Measurements from ENCODE around the gene PPIL6.

Gene PPIL6

DNA sequence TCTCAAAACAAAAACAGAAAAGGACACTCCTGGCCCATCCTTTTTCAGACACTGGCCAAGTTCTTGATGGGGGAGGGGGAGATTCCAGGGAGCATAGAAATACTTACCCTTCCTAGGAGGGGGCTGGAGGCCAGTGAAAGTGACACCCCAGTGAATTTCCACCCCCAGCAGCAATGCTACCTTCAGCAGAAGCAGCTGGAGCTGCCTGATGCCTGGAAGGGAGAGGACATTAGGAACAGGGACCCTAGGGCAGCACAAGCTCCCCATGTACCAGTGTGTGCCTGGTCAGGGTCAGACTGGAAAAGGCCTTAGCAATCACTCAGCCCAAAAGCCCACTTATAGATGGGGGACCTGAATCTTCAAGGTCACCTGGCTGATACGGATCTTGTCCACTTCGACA lies 12.7 kb upstream of the PPIL6 start:
- Histone ChIP-seq H2BK12ac (ENCODE audit: low read length in 2 of 2) (no peak overlapping the region), H2BK5ac (ENCODE audit: low read depth, low read length, poor library complexity, severe bottlenecking) (no peak overlapping the region), H3K27me3 (ENCODE audit: control insufficient read depth in 1 of 2, insufficient read depth in 1 of 2, low read length in 2 of 2) (no peaks in the 10 kb centered on the region), H2BK120ac (ENCODE audit: low read depth, low read length) (no peak overlapping the region), H3K79me1 (replicated peaks; ENCODE audit: low read length, poor library complexity, severe bottlenecking) (peaks cover 32% of the 10 kb centered on the region), H3K4me3 (ENCODE audit: insufficient read depth in 1 of 2, low read depth in 1 of 2, low read length in 2 of 2) (no peak overlapping the region), H4K8ac (ENCODE audit: low read length) (no peak overlapping the region), H3K14ac (ENCODE audit: low read length in 2 of 2) (no peak overlapping the region), H3K4me2 (ENCODE audit: low read length, poor library complexity, severe bottlenecking) (no peak overlapping the region), H3K27ac (ENCODE audit: low read length, poor library complexity, severe bottlenecking) (no peak overlapping the region), H3K9me3 (ENCODE audit: control insufficient read depth, low read length) (no peaks in the 10 kb centered on the region), H3K23ac (ENCODE audit: low read length in 2 of 2) (no peak overlapping the region), H3K4ac (ENCODE audit: low read depth in 1 of 2, low read length in 2 of 2) (no peak overlapping the region), H4K91ac (ENCODE audit: low read length) (no peak overlapping the region), H2BK15ac (ENCODE audit: low read depth, poor library complexity, severe bottlenecking) (no peak overlapping the region), H3K9ac (ENCODE audit: low read length) (no peak overlapping the region), H3K18ac (ENCODE audit: low read depth in 1 of 2, low read length in 2 of 2) (no peak overlapping the region), H3K36me3 (ENCODE audit: control insufficient read depth in 1 of 2, insufficient read depth in 2 of 2, low read depth in 1 of 2, low read length in 2 of 2) (peaks cover 31 to 49% of the 10 kb centered on the region in 2 experiments), H3K4me1 (ENCODE audit: control insufficient read depth, insufficient read depth, low read depth, low read length) (peaks cover 20% of the 10 kb centered on the region), H2AK5ac (ENCODE audit: low read length, severe bottlenecking) (no peak overlapping the region), H2AFZ (ENCODE audit: low read depth, low read length) (no peak overlapping the region)
- no peak for DNase-seq
- 100% methylated on average over 2 of the region's 2 CpGs for WGBS

DNA sequence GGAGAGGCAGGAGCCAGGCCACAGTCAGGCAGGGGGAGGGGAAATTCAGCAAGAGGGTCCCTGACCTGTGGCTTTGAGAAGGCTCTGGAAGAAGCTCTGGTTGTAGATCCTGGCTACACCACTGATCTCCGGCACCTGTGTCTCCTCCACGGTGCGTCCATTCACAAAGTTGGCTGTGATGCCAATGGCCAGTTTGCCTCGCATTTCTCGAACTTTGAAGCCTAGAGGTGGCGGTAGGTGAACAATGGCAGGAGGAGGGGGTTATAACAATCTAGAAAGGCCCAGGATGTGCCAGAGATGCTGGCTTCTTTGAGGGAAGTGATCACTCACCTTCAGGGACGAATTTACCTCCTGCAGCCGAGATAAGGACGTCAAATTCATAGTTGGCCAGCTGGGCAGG lies 11.8 kb upstream of the PPIL6 start:
- Histone ChIP-seq H2BK5ac (ENCODE audit: low read depth, low read length, poor library complexity, severe bottlenecking) (no peak overlapping the region), H3K4me2 (ENCODE audit: low read length, poor library complexity, severe bottlenecking) (no peak overlapping the region), H3K79me1 (replicated peaks; ENCODE audit: low read length, poor library complexity, severe bottlenecking) (peaks cover 33% of the 10 kb centered on the region), H2BK15ac (ENCODE audit: low read depth, poor library complexity, severe bottlenecking) (no peak overlapping the region), H4K8ac (ENCODE audit: low read length) (no peak overlapping the region), H3K18ac (ENCODE audit: low read depth in 1 of 2, low read length in 2 of 2) (no peak overlapping the region), H2BK120ac (ENCODE audit: low read depth, low read length) (no peak overlapping the region), H3K36me3 (ENCODE audit: control insufficient read depth in 1 of 2, insufficient read depth in 2 of 2, low read depth in 1 of 2, low read length in 2 of 2) (peaks cover 35 to 58% of the 10 kb centered on the region in 2 experiments), H3K9ac (ENCODE audit: low read length) (no peak overlapping the region), H3K4me1 (ENCODE audit: control insufficient read depth, insufficient read depth, low read depth, low read length) (peaks cover 22% of the 10 kb centered on the region), H3K27ac (ENCODE audit: low read length, poor library complexity, severe bottlenecking) (no peak overlapping the region), H3K4ac (ENCODE audit: low read depth in 1 of 2, low read length in 2 of 2) (no peak overlapping the region), H3K9me3 (ENCODE audit: control insufficient read depth, low read length) (no peaks in the 10 kb centered on the region), H4K91ac (ENCODE audit: low read length) (no peak overlapping the region), H2BK12ac (ENCODE audit: low read length in 2 of 2) (no peak overlapping the region), H3K14ac (ENCODE audit: low read length in 2 of 2) (no peak overlapping the region), H2AK5ac (ENCODE audit: low read length, severe bottlenecking) (no peak overlapping the region), H3K4me3 (ENCODE audit: insufficient read depth in 1 of 2, low read depth in 1 of 2, low read length in 2 of 2) (no peak overlapping the region), H2AFZ (ENCODE audit: low read depth, low read length) (no peak overlapping the region), H3K27me3 (ENCODE audit: control insufficient read depth in 1 of 2, insufficient read depth in 1 of 2, low read length in 2 of 2) (no peaks in the 10 kb centered on the region), H3K23ac (ENCODE audit: low read length in 2 of 2) (no peak overlapping the region)
- no peak for DNase-seq
- 94% methylated on average over 9 of the region's 9 CpGs for WGBS

DNA sequence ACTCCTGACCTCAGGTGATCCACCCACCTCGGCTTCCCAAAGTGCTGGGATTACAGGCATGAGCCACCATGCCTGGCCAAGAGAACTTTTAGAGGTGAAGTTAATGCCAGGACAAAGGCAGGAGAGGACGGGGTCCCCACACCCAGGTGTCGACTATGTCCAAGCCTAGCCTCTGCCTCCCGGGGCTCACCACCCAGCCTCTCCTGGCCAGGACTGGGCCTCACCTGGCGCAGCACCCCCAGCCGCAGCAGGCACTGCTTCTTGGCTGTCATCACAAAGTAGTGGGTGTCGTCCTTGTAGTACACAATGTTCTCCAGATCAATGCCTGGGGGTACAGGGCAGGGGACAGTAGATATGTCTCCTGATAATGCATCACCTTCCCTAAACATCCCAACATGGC lies 10.9 kb upstream of the PPIL6 start:
- Histone ChIP-seq H3K4me3 (ENCODE audit: insufficient read depth in 1 of 2, low read depth in 1 of 2, low read length in 2 of 2) (no peak overlapping the region), H3K23ac (ENCODE audit: low read length in 2 of 2) (no peak overlapping the region), H2BK12ac (ENCODE audit: low read length in 2 of 2) (no peak overlapping the region), H4K8ac (ENCODE audit: low read length) (no peak overlapping the region), H2BK15ac (ENCODE audit: low read depth, poor library complexity, severe bottlenecking) (no peak overlapping the region), H3K27me3 (ENCODE audit: control insufficient read depth in 1 of 2, insufficient read depth in 1 of 2, low read length in 2 of 2) (no peaks in the 10 kb centered on the region), H3K4me1 (ENCODE audit: control insufficient read depth, insufficient read depth, low read depth, low read length) (peaks cover 19% of the 10 kb centered on the region), H2BK5ac (ENCODE audit: low read depth, low read length, poor library complexity, severe bottlenecking) (no peak overlapping the region), H3K9me3 (ENCODE audit: control insufficient read depth, low read length) (no peaks in the 10 kb centered on the region), H3K14ac (ENCODE audit: low read length in 2 of 2) (no peak overlapping the region), H4K91ac (ENCODE audit: low read length) (no peak overlapping the region), H3K79me1 (replicated peaks; ENCODE audit: low read length, poor library complexity, severe bottlenecking) (peaks cover 36% of the 10 kb centered on the region), H3K36me3 (ENCODE audit: control insufficient read depth in 1 of 2, insufficient read depth in 2 of 2, low read depth in 1 of 2, low read length in 2 of 2) (peaks cover 43 to 66% of the 10 kb centered on the region in 2 experiments), H2BK120ac (ENCODE audit: low read depth, low read length) (no peak overlapping the region), H3K9ac (ENCODE audit: low read length) (no peak overlapping the region), H3K18ac (ENCODE audit: low read depth in 1 of 2, low read length in 2 of 2) (peak overlapping the region in 1 of 2 experiments; percentile 49), H3K4ac (ENCODE audit: low read depth in 1 of 2, low read length in 2 of 2) (no peak overlapping the region), H2AK5ac (ENCODE audit: low read length, severe bottlenecking) (no peak overlapping the region), H2AFZ (ENCODE audit: low read depth, low read length) (no peak overlapping the region), H3K4me2 (ENCODE audit: low read length, poor library complexity, severe bottlenecking) (no peak overlapping the region), H3K27ac (ENCODE audit: low read length, poor library complexity, severe bottlenecking) (no peak overlapping the region)
- WGBS, result 97% methylated on average over 7 of the region's 7 CpGs
- DNase-seq, result no peak

DNA sequence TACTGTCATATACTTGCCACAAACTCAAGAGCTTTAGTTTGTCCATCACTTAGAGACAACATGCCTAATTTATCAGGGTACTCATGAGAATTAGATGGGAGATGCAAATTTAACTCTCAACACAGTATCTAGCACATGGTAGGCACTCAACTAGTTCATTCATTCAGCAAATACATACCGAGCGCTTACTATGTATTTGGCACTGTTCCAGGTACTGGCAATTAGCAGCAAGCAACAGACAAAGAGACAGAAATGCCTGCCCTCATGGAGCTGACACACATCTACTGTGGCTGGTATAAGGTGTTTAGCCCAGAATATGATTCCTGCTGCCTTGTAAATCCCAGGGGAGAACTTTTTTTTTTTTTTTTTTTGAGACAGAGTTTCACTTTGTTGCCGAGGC lies 10.4 kb upstream of the PPIL6 start:
- no peak overlapping the region for H2BK120ac ChIP-seq (ENCODE audit: low read depth, low read length)
- H4K8ac ChIP-seq (ENCODE audit: low read length), result no peak overlapping the region
- no peaks in the 10 kb centered on the region for H3K9me3 ChIP-seq (ENCODE audit: control insufficient read depth, low read length)
- no peak overlapping the region for H3K4me2 ChIP-seq (ENCODE audit: low read length, poor library complexity, severe bottlenecking)
- no peak overlapping the region for H3K4ac ChIP-seq (ENCODE audit: low read depth in 1 of 2, low read length in 2 of 2)
- peaks cover 34% of the 10 kb centered on the region for H3K79me1 ChIP-seq (replicated peaks; ENCODE audit: low read length, poor library complexity, severe bottlenecking)
- no peak overlapping the region for H3K4me3 ChIP-seq (ENCODE audit: insufficient read depth in 1 of 2, low read depth in 1 of 2, low read length in 2 of 2)
- H2BK5ac ChIP-seq (ENCODE audit: low read depth, low read length, poor library complexity, severe bottlenecking), result no peak overlapping the region
- no peak overlapping the region for H3K18ac ChIP-seq (ENCODE audit: low read depth in 1 of 2, low read length in 2 of 2)
- DNase-seq, result no peak
- no peak overlapping the region for H4K91ac ChIP-seq (ENCODE audit: low read length)
- no peaks in the 10 kb centered on the region for H3K27me3 ChIP-seq (ENCODE audit: control insufficient read depth in 1 of 2, insufficient read depth in 1 of 2, low read length in 2 of 2)
- 100% methylated on average over 3 of the region's 3 CpGs for WGBS
- H2BK12ac ChIP-seq (ENCODE audit: low read length in 2 of 2), result no peak overlapping the region
- no peak overlapping the region for H2AK5ac ChIP-seq (ENCODE audit: low read length, severe bottlenecking)
- no peak overlapping the region for H2BK15ac ChIP-seq (ENCODE audit: low read depth, poor library complexity, severe bottlenecking)
- H3K23ac ChIP-seq (ENCODE audit: low read length in 2 of 2), result no peak overlapping the region
- H3K14ac ChIP-seq (ENCODE audit: low read length in 2 of 2), result no peak overlapping the region
- peaks cover 49 to 72% of the 10 kb centered on the region in 2 experiments for H3K36me3 ChIP-seq (ENCODE audit: control insufficient read depth in 1 of 2, insufficient read depth in 2 of 2, low read depth in 1 of 2, low read length in 2 of 2)
- no peak overlapping the region for H3K27ac ChIP-seq (ENCODE audit: low read length, poor library complexity, severe bottlenecking)
- no peak overlapping the region for H2AFZ ChIP-seq (ENCODE audit: low read depth, low read length)
- H3K4me1 ChIP-seq (ENCODE audit: control insufficient read depth, insufficient read depth, low read depth, low read length), result peaks cover 14% of the 10 kb centered on the region
- no peak overlapping the region for H3K9ac ChIP-seq (ENCODE audit: low read length)

All from mesenchymal stem cell (in vitro differentiated cells and primary cell).